SKM-1 treated with dmso at 0.1 percent for 144 hours (cell line): ENCODE measurements around the gene TIMM10.
"Not testable (repeated sequence)": the region's sequence is repeated elsewhere in the genome, so short reads cannot be mapped to it uniquely, and the experiment has no call there.

ENCODE experiments used
- DNase-seq: peaks from one replicate; lab custom pipeline; 2025; ENCODE audit not compliant: unreplicated experiment; lab: John Stamatoyannopoulos, UW

The TIMM10 gene

DNA sequence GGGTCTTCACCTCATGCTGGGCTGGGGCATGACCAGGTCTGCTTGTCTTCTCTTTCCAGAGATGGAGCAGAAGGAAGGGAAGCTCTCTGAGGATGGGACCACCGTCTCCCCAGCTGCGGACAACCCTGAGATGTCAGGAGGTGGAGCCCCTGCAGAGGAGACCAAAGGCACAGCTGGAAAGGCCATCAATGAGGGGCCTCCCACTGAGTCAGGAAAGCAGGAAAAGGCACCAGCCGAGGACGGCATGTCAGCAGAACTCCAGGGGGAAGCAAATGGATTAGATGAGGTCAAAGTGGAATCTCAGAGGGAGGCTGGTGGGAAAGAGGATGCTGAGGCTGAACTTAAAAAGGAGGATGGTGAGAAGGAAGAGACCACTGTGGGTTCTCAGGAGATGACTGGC is 12.0 kb upstream of the TIMM10 start:
- no peak for DNase-seq

DNA sequence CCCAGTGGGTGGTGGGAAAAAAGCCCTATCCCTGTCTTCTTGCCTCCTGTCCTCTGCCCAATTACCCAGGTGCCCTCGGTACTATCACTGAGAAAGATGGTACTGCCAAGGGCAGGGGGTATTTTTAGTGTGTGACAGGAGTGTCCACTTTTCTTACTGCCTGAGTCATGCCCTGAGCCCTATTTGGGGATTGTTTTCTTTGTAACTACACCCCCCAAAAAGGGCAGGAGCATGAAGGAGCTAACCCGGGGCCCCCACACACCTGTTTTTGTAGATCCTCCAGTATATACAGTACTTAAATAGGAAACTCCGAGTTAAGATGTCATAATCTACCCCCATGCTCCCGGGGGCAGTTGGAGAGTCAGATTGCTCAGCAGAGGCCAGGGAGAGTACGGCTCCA is 10.6 kb upstream of the TIMM10 start:
- no peak for DNase-seq

DNA sequence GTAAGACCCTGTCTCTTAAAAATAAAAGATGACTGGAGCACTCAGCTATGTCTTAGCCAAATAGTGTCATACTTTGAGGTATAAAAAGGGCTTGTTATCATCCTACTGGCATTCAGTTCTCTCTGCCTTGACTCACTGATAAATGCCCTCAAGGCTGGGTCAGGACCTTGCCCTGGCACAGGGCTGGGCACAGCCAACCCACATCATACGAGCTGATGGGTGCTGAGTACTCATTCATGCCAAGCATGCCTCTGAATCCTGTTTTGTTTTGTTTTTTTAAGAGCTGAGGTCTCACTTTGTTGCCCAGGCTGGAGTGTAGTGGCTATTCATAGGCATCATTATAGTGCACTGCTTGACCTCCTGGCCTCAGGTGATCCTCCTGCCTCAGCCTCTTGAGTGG is 8.8 kb upstream of the TIMM10 start:
- DNase-seq, result no peak

DNA sequence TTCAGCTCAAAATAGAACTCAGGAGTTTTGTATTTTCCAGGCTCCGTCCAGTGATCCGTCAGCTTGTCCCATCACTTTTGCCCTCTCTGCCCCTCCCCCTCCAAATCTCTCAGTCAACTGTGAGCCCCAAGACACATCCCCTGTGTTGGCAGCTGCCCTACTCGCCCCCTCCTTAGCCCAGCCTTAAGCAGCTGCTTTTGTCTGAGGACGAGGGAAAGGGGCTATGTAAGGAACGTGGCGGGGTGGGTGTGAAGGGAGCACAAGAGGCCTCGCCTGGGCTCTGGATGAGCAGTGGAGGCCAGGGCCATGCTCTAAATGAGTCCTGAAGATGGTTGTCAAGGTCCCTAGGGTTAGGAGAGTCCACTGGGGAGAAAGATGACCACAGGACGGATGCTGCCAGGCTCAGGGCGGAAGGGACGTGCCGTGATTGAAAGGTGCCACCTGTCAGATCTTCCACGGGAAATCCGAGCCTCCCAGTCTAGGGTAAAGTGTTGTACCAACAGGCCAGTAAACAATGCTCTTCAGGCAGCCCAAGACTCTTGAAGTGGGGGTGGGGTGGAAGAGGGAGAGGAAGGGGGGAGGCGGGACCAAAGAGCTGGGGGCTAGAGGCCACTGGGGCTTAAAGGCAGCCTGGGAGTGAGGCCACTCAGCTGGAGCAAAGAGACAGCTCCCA is 6.5 kb upstream of the TIMM10 start, which contains the start of gene SMTNL1:
SMTNL1 (plus strand) TSS at position 649 of the 673 bp plus-strand sequence. CDS start 5,048 bp downstream, outside the sequence.
- no peak for DNase-seq

DNA sequence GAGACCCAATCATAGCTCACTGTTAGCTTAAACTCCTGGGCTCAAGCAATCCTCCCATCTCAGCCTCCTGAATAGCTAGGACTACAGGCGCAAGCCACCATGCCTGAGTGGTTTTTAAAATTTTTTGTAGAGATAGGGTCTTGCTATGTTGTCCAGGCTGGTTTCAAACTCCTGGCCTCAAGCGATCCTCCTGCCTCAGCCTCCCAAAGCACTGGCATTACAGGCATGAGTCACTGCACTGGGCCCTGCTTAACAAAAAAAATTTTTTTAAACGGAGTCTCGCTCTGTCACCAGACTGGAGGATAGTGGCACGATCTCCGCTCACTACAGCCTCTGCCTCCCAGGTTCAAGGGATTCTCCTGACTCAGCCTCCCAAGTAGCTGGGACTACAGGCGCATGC is 3.9 kb upstream of the TIMM10 start:
- DNase-seq, result not testable (repeated sequence)

DNA sequence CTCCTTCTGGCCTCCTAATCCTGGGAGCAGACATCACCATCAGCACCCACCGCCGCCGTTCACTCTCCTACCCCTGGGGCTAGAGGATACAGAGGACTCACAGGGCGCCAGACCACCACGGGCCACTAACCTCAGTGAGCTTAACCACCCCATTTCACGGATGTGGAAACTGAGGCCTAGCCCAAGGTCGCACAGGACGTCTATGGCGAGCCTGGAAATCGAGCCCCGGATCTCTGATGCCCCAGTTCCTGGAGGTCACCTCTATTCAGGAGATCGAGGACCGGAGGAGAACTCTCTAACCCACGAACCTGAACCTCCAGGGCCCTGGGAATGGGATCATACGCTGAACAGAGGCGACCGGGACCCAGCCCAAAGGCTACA is 349 bp downstream of the TIMM10 start:
- DNase-seq, result no peak

DNA sequence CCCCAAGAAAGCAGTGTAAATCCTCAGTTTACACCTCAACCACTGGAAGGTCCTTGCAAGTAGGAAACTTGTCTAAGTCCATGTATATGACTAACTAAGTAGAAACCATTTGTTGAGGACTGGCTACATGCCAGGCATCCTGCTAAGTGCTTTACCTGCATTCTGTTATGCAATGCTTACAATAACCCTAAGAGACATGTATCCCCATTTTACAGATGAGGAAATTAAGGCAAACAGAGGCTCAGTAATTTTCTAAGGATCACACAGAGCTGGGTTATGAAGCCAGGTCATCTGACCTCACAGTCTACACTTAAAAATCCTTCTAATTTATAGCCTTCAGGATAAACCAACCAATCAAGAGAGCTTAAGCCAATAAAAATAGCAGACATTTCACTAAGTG is 1.5 kb downstream of the TIMM10 start:
- DNase-seq, result no peak

DNA sequence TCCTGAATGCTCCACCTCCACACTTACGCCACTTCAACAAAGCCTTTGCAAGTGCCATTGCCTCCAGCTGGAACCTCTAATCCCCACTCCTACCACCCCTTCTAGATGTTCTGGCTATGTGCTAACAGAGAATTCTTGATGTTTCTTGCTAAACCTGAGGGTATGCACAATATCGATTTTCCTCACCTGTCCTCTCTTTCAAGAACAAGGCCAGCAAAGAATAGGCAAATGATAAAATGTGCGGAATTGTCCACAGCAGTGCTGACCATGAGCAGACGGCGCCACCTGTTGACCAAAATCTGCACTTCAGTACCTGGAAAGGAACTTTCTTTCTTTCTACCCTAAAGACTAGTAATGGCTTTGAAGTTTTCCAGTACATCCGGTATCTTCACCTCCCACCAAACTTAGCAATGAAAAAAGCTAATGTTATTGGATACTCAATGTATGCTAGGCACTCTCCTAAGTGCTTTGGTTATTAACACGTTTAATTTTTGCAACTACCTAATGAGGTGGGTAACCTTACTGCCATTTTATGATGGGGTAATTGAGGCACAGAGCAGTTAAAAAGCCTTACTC is 3.4 kb downstream of the TIMM10 start:
- peak; percentile 61 for DNase-seq

DNA sequence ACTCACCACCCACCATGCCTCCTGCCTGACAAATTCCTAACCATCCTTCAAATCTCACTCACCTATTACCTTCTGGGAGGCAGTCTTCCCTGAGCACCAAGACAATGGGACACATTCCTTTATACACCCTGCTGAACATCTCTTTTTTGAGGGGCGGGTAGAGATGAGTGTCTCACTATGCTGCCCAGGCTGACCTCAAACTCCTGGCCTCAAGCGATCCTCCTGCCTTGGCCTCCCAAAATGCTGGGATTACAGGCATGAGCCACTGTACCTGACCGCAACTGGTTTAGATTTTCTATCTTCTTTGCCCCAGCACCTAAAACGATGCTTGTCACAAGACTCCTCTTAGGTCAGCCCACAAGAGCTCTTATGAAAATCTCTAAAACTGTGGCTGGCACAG is 7.1 kb downstream of the TIMM10 start:
- DNase-seq, result no peak

DNA sequence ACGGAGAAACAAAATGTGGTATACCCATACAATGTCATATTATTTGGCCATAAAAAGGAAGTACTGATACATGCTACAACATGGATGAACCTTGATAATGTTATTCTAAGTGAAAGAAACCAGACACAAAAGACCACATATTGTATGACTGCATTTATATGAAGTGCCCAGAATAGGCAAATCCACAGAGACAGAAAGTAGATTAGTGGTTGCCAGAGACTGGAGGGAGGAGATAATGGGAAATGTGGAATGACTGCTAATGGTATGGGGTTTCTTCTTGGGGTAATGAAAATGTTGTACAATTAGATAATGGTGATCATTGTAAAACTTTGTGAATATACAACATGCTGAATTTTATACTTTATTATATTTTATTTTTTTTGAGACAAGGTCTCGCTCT is 9.4 kb downstream of the TIMM10 start:
- DNase-seq, result no peak

DNA sequence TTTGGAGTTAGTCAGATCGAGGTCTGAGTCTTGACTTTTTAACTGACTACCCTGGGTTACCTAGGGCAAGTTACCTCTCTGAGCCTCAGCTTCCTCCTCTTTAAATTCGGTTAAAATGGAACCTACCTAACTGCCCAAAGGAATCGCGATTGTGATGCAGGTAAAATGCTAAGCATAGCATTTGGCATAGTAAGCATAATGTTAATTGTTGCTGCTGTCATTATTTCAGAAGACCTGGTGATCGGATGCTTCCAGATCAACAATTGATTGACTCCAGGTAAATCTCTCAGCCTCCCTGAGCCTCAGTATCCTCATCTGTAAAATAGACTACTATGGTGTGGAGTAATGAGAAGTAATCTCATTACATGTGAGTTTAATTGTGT is 14.5 kb downstream of the TIMM10 start:
- DNase-seq, result no peak

DNA sequence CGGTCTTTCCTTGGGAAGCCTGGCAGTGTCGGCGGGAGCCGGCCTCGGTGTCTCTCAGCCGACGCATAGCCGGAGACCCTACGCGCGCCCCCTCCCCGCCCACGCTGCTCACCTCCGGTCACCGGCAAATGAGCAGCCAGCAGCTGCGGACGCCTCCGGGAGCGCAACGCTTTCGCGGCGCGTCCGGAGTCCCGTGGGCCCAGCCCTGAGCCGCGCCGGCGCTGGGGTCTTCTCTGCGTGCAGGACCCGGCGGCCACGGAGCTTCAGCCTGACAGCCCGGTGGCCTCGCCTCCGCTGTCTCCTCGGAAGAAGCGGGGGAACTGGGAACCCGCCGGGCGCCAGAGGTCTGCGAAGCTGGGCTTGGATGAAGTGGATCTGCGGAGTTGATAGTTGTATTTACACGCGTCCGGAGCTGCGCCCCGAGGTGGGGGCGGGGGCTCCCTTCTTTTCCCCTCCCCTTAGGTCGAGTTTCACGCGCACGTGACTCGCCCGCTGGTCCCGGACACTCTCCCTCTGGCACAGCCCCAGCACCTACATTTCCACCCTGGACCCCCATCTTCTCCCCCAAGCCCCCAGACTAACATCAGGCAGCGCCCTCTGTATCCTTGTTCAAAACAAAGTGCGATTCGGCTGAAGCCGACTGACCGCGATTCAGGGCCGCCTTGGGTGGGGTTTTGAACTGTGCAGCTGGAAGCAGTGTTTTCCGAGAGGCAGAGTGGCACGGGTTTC is 15.1 kb downstream of the TIMM10 start, which contains the start of gene SLC43A1:
SLC43A1 (minus strand) TSS at position 371 of the 729 bp plus-strand sequence. CDS start 1,591 bp downstream, outside the sequence.
- peak; percentile 36 for DNase-seq

DNA sequence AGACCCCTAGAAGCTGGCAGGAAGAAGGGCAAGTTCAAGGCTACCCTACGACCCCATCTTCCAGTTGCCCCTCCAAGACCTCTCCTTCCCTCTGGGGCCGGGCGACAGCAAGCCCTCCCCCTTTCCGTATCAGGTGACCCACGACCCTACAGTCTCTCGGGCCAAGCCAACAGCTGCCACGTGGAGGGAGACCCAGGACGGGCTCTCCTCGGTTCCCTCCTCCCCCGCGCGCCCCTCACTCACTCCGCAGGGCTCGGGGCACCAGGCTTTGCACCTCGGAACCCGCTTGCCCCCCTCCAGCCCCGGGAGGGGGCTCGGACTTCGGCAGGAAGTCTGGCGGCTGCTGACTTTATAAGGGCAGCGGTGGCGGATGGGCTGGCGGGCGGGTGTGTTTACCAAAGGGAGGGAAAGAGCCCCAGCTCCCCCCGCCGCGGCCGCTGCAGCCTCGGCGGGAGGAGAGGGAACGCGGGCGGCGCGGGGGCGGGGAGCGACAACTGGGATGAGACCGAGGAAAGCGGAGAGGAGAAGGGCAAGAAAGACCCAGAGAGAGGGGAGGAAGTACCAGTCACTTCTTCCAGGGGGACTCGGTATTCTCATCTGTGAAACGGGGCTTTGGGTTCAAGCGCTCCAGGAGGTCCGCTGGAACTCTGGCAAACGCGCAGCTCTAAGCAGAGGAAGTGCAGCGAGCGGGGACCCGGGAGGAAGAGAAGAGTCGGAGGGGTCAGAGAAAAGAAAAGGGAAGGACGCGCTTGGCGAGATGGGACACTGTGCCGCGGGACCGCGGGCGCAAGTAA is 15.8 kb downstream of the TIMM10 start:
- DNase-seq, result no peak

DNA sequence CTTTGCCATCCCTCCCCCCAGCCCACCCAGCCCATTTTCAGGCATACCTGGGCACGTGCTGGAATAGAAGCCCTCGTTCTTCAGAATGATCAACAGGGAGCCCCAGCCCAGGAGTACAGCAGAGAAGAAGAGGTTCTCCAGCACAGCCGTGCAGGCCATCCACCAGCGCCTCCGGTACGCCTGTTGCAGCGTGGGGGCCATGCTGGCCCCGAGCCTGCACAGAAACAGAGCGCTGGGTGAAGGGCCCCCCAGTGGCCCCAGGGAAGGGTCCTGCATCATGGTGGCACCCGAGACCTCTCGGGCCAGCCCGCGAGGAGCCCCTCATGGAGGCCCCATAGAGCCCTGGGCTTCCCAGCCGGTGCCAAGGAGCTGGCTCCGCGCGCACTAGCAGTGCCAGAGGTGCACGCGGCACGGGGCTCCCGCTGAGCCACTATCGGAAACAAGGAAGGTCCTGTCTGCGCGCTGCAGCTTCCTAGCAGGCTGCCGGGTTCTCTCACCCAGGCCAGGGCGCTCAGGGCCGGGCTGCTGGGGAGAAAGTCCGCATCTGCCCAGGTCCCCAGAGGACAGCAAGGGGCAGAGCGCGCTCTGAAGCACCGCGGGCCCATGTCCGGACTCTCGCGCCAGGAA is 16.5 kb downstream of the TIMM10 start:
- no peak for DNase-seq

DNA sequence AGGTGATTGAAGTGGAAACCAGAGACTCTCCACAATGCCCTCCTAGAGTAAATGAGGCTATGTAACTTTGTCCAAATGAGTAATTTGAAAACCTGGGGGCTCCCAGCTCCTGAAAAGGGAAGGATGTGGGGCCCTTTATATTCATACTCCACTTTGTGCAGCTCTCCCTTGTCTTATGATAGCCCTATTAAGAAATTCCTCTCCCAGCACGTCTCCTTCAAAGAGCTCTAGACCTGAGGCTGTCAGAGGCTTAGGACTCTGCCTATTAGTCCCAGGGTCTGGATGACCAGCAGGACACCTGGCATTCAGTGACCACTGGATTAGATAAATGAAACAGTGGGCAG is 17.1 kb downstream of the TIMM10 start:
- no peak for DNase-seq

DNA sequence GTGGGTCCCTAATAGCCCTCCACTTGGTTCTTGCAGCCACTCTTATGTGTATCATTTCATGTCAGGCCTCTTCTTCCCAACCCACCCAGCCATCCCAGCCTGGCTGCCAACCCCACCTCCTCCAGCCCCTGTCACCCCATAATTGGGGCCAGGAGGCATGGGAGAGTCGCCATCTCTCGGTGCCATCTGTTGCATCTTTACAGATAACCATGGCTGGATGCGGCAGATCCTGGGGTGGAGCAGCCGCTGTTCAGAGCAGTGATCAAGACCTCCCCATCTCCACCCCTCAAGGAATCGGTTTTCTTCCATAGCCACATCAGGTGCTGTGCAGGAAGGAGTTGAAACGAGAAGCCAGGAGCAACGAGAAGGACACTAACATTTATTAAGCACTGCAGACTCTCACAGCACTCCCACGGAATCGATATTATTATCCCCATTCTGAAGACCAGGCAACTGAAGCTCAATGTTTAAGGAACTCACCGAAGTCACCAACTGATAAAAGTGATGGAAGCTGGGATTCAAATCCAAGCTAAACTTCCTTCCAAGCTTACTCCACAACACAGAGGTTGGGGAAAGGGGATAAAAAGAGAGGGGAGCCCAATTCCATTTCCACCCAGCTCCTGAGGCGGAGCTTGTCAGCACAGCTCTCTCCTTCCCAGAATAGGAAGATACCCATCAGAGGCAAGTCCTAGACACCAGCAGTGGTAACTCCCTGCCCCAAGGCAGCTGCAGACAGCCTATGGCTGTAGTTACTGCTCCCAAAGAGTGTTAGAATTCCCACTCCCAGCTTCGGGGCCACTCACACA is 17.7 kb downstream of the TIMM10 start:
- DNase-seq, result no peak

DNA sequence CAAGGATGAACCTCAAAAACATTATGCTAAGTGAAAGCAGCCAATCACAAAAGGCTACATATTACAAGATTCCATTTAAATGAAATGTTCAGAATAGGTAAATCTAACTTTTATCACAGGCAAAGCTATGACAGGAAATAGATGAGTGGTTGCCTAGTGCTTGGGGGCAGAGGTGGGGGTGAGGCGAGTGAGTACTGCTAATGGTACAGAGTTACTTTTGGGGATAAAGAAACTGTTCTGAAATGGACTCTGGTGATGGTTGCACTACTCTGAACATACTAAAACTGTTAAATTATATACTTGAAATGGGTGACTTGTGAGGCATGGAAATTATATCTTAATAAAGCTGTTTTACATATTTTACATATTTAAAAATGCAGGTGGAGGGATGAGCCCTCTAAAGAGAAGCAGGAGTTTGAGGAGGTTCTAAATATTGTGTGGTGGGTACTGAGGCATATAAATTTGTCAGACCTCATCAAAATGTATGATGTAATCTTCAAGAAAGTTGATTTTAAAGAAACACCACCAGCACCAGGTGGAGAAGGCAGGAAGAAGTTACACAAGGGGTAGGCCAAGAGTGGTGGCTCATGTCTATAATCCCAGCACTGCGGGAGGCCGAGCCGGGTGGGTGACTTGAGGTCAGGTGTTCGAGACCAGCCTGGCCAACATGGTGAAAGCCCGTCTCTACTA is 18.7 kb downstream of the TIMM10 start:
- DNase-seq, result no peak

DNA sequence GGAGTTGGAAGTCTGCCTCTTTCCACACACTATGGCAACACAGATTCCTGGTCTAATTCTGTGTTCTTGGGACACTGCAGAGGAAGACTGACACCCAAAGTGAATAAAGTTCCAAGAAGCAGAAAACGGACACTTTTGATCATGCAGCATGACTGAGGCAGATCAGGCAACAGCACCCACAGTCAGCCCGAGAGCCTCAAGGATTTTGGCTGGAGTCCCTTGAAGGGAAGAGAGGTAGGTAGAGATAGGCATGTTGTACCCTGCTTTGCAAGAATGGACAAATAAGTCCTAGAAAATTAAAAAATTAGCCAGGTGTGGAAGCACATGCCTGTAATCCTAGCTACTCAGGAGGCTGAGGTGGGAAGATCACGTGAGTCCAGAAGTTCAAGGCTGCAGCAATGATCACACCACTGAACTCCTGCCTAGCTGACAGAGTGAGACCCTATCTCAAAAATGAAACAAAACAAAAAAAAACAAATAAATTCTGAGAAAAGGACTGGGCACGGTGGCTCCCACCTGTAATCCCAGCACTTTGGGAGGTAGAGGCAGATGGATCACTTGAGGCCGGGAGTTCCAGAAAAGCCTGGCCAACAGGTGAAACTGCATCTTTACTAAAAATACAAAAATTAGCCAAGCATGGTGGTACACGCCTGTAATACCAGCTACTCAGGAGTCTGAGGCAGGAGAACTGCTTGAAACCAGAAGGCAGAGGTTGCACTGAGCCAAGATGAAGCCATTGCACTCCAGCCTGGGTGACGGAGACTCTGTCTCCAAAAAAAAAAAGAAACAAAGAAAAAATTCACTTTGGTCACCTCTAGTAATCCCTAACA is 22.0 kb downstream of the TIMM10 start:
- DNase-seq, result no peak

DNA sequence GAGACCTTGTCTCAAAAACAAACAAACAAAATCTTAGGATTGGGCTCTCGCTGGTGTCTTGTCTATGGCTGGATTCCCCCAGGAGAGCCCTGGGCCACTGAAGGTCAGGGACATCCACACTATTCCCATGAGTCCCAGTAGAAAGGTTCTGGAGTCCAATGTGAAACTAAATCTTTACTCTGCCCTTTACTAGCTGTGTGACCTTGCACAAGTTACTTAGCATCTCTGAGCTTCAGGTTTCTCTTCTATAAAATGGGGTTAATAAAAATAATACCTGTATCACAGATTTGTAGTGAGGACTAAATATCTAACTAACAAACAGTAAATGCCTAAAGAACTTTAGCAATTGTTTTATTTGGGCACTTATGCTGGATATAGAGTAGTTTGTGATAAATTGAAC is 24.0 kb downstream of the TIMM10 start:
- DNase-seq, result no peak
